HG03558 (cell line): ENCODE data around the gene CORO6.

Experiments used
- ATAC-seq: cut with Tn5 transposase; IDR thresholded peaks from one replicate; pipeline ENCODE4 v1.9.1; 2021; ENCODE audit warnings: moderate number of reproducible peaks; ENCODE audit not compliant: unreplicated experiment; ENCODE audit errors: extremely low read depth

CORO6 gene

GRCh38 chr17:29640413-29640812, 17.7 kb upstream of the CORO6 start:
- ATAC-seq: no peak

DNA sequence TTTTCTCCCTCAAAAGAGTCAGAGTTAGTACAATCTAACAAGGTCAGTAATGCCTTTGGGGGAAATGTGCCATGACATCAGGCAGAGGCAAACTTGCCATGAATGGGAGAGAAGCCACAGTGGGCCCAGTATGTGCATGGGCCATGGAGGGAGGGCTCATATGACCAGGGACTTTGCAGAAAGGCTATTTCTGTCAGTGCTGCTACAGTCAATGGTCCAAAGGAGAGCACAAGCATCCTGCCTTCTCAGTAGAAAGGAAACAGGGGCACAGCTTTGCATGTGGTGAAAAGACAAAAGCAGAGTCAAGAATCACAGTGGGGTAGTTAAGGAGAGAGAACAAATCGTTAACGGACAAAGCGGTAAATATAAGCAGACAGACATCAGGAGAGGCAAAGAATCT, 11.2 kb upstream of the CORO6 start:
- no peak for ATAC-seq

DNA sequence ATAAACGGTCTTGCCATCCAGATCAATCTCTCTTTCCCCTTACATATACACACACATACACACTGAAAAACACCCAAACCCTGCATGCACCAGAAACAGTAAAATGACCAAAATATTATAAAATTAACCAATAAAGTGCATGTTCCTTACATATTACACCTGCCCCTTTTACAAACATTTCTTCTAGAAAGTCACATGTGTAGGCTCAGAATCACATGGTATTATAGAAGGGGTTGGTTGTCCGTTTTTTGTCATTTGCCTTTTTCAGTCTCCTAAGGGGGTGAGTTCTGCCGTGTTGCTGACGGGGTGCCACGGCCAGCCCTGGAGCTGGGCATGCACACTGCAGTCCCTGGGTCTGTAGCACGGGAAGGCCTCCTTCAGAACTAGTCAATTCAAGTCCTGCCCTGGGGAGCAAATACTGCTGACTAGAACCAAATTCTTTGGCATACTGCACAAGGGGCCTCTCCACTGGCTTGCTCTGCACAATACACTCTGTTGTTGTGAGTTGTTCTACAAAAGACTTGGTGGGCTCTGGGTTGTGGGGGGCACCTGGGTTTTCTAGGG, 8.0 kb upstream of the CORO6 start:
- ATAC-seq: no peak

DNA sequence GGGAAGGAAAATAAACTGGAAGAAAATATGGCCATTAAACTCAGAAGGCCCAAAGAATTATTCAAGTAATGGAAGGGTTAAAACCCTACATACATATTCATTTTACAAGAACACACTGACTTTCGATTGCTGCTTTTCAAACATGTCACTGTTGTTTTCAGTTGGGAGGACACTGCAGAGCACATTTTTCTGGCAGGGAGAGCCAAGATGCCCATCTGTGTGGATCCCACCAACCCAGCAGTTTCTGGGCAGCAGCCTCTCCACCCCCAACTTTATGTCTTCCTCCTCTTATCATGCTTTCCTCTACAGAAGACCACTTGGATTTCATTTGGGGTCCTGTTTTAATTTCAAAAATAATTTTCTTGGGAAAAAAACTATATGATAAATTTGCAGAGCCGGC, 7.1 kb upstream of the CORO6 start:
- ATAC-seq: no peak

GRCh38 chr17:29628644-29629043, 5.9 kb upstream of the CORO6 start:
- ATAC-seq: no peak

DNA sequence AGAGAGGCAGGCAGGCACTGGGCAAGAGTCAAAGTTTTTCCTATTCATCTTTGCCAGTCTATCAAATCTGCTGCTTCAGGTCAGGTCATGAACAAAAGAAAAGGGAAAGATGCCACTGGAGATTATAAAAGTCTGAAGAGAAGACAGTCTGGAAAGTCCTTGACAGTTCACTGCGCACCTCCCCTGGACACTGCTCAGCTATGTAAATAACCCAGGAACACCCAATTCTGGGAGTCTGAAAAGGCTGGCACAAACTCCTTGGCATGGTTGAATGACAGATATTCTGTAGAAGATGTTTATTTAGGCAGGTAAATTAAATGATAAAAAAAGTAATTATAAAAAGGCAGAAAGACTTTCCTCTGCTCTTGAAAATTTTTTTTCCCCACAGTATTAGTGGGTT, 5.2 kb upstream of the CORO6 start:
- ATAC-seq: no peak

- ATAC-seq: no peak
Observed at GRCh38 chr17:29625037-29625750, 2.5 kb upstream of the CORO6 start.

GRCh38 chr17:29624586-29624985, 1.9 kb upstream of the CORO6 start:
- no peak for ATAC-seq

DNA sequence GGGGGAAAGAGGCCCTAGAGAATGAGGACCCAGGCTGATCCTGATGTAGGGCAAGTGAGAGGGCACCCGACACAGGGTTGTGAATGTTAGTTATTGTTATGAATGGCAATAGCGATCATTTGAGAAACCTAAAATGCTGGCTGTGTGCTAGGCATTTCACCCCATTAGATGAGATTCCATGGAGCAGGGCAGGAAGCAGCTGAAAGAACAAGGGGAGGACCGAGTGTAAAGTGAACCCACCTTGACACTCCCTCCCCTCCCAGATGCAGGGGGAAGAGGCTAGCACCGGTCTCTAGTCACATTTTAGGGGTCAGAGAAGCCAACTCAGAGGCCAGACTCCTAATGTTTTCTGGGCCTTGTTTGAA, 553 bp upstream of the CORO6 start:
- ATAC-seq: no peak

DNA sequence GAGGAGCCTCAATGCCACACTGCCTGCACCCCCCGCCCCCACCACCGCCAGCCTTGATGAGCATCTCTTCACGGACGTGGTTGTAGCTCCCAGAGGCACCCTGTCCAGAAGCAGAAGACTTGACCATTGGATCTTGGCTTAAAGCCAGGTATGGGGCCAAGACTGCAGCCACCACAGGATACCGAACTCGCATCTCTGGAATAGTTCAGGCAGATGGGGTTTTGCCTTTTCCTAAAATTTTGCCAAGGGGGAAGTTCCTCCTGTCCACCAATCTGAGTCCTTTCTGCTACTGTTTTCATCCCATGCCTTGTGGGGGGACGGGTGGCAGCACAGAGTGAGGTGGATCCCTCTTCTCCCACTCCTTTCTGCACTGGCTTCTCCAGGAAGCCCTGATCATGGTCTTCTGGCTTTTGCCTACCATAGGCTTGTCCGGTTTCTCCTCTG, 939 bp downstream of the CORO6 start:
- no peak for ATAC-seq

GRCh38 chr17:29620779-29621500, 1.8 kb downstream of the CORO6 start:
- ATAC-seq: no peak

GRCh38 chr17:29620271-29620670, 2.4 kb downstream of the CORO6 start:
- ATAC-seq: no peak

DNA sequence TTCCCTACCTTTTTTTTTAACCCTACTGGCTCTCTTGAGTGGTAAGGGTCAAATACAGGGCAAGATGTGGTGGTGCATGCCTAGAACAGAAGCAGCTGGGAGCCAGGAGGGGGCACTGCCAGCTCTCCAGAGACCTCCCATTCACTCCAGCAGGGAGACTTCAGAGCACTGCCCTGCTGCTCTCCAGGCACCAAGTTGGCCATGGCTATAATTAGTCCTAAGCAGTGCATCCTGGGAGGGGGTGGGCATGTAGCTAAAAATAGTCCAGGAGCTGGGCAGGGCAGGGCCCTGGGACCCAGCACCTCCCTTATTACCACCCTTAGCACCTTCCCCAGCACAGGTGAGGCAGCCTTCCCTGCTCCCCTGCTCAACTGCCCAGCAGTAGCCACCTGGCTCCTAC, 3.5 kb downstream of the CORO6 start:
- no peak for ATAC-seq

GRCh38 chr17:29618272-29619065, 4.2 kb downstream of the CORO6 start:
- ATAC-seq: no peak

GRCh38 chr17:29617481-29618271, 5.0 kb downstream of the CORO6 start:
- ATAC-seq: no peak

GRCh38 chr17:29617125-29617480, 5.6 kb downstream of the CORO6 start:
- ATAC-seq: peak; percentile 35

DNA sequence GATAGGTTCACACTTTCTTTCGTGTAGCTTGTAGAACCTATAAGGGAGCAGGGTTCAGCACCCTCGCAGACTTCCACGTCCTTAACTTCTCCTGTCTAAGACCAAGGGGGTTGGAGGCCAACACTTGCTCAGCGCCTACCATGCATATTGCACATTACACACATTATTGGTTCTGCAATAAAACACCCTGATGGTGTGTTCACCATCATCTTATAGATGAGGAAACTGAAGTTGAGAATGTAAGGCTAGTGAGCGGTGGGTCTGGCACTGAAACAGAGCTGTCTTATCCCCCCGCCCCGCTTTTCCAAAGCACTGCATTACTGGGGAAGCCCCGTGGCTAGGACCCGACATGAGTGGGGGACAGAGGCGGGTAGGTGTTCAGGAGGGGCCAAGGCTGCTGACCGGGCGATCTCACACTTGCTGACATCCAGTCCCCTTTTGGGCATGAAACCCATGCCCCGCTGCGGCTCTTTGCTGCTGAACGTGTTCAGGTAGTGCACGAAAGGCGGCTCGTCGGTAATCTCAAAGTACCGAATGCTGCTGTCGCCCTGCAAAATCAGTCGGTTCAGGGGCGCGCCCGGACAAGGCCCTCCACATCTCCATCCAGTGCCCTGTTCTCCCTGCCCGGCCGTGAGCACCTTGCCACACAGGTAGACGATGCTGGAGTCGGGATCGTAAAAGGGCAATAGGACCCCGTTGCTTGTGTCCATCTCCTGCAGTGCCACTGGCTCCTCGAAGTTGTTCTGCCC, 6.2 kb downstream of the CORO6 start:
- no peak for ATAC-seq

- no peak for ATAC-seq
Observed at GRCh38 chr17:29615492-29616299, 7.0 kb downstream of the CORO6 start.

DNA sequence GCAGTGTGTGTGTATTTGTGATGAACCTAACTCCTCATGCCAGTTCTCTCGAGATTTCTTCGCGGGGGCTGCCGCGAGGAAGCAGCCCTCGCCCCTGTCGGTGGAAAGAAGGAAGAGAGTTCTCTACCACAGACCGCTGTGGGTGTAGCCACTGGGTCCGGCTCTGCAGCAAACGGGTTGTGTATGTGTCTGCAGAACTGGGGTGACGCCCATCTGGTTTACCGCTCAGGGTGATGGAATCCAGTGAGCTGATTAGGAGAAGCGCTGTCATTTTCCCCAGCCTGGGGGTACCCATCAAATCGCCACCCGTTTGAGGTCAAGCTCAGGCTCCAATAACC, 7.7 kb downstream of the CORO6 start:
- no peak for ATAC-seq
